AG04450 (cell line): ENCODE measurements around the gene REPS2. TPM values are rescaled to one million over a fixed set of nuclear protein-coding genes. Genes with fewer than 3 reads are reported as not detected.

Source experiments
- CTCF ChIA-PET: fragments of 300-600, 350-600 bp; formaldehyde crosslinking; extraction: SDS; loops from one replicate; lab custom pipeline; 2022; ENCODE audit warnings: antibody characterized with exemption, inconsistent platforms; lab: Charles Lee
- POLR2A ChIA-PET: fragments of 350-600 bp; formaldehyde crosslinking; extraction: SDS; loops from one replicate; lab custom pipeline; 2021; ENCODE audit warnings: antibody characterized with exemption, inconsistent platforms; lab: Yijun Ruan, JAX
- DNase-seq: peaks from one replicate; pipeline ENCODE4 v3.0.0-alpha.2; 2011; ENCODE audit warnings: low read depth, low spot score
- H3K27ac ChIP-seq: one replicate; pipeline ENCODE4 v1.5.1; 2012; ENCODE audit warnings: low read depth, low read length, control low read depth
- H3K27me3 ChIP-seq: one replicate; pipeline ENCODE4 v1.6.0; 2012; ENCODE audit warnings: low read length; ENCODE audit not compliant: control insufficient read depth, insufficient read depth
- H3K4me3 ChIP-seq: 2 replicates; pipeline ENCODE4 v1.5.1; 2011; ENCODE audit warnings: mild to moderate bottlenecking, low read depth, low read length, control low read depth
- H3K9me3 ChIP-seq: 2 replicates; pipeline ENCODE4 v1.5.1; 2012; ENCODE audit warnings: low read length; ENCODE audit not compliant: control insufficient read depth, insufficient read depth
- CTCF ChIP-seq: IDR thresholded peaks from 2 replicates; pipeline ENCODE4 v1.5.1; 2011; ENCODE audit warnings: low read depth, low read length, control low read depth, inconsistent platforms
- polyA minus RNA-seq: library from RNA; depleted of rRNA, polyadenylated mRNA; stranded (reverse); fragments of >200 nt; gene quantifications from 2 replicates; pipeline ENCODE4 v1.2.3, GENCODE V29; 2011; rRNA and poly(A)+ RNA removed
- polyA plus RNA-seq: library from polyadenylated mRNA; depleted of rRNA; stranded (reverse); fragments of >200 nt; gene quantifications from 2 replicates; pipeline ENCODE4 v1.2.3, GENCODE V29; 2011; rRNA removed

The REPS2 gene
- polyA plus RNA-seq, result 0.15 and 0.17 TPM in 2 replicates
- 0.23 and 1.4 TPM in 2 replicates for polyA minus RNA-seq

GRCh38 chrX:16946361-16946964 is at the start of gene REPS2:
Gene REPS2, plus strand, starts transcription at chrX:16946658. Its CDS starts 204 bp downstream, at chrX:16946862.
- ChIA-PET CTCF (interaction anchor here (0.6 to 0.9 kb wide), 2 partner anchors 56 to 64 kb away, joined by 3 to 7 read pairs; no protein-coding TSS in a partner anchor), POLR2A (no interaction called here)
- H3K4me3 ChIP-seq, result peak within 1 kb of the TSS; percentile 55
- no peaks in the 10 kb centered on the region for H3K9me3 ChIP-seq
- no peak within 1 kb of the TSS for H3K27ac ChIP-seq
- TF ChIP-seq CTCF, result no peak
- no peak for DNase-seq
- peaks cover 7% of the 10 kb centered on the region for H3K27me3 ChIP-seq

DNA sequence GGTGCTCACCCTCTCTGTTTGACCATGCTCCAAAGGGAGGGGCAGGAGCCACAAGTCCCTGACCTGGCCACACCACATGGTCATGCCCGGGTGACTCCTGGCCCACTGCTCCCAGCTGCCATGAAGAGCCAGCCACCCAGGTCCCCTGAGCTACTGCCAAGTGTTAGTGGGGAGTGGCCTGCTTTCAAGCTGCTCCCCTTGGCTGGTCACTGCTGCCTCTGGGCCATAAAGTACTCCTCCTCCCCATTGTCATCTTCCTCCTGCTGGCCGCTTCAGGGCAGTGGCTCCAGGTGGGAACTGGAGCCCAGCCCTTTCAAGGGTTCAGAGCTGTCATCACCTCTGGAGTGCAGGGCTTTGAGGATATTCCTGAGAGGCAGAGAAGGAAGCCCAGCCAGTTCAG is 49.0 kb upstream of the REPS2 start:
- ChIA-PET CTCF (no interaction called here), POLR2A (no interaction called here)
- DNase-seq, result no peak
- no peak for TF ChIP-seq CTCF
- Histone ChIP-seq H3K4me3 (no peak overlapping the region), H3K27me3 (no peaks in the 10 kb centered on the region), H3K27ac (no peak overlapping the region), H3K9me3 (no peaks in the 10 kb centered on the region)

DNA sequence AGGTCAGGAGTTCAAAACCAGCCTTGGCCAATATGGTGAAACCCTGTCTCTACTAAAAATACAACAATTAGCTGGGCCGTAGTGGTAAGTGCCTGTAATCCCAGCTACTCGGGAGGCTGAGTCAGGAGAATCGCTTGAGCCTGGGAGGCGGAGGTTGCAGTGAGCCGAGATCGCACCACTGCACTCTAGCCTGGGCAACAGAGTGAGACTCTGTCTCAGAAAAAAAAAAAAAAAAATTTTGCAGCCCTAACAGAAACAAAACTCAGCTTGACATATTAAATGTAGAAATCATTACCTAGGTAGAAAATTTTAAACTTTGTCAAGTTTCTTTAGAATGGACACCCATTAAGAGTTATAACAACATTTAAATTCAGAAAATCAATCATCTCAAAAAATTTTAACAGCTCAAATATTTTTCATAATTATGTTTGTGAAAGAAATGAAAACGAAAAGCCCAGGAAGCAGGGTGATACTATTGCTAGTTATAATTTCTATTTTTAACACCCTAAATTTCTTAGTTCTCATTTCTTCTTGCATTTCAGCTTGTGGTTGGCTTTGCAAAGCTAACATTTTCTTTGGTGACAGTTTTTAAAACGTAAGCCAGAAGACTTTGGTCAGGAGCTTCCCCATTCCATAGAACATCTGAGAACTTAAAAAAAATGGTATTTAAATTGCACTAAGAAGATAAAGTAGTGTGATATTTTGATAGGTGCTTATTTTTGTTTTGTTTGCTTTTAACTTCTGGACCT is 43.0 kb upstream of the REPS2 start:
- DNase-seq, result no peak
- ChIA-PET CTCF (interaction anchor here (0.5 to 0.9 kb wide), 2 partner anchors 9 to 20 kb away, joined by 3 read pairs; no protein-coding TSS in a partner anchor), POLR2A (no interaction called here)

GRCh38 chrX:16910376-16910775 is 36.1 kb upstream of the REPS2 start:
- DNase-seq, result no peak
- POLR2A ChIA-PET, result no interaction called here
- Histone ChIP-seq H3K9me3 (no peaks in the 10 kb centered on the region), H3K27me3 (no peaks in the 10 kb centered on the region), H3K27ac (no peak overlapping the region), H3K4me3 (no peak overlapping the region)
- TF ChIP-seq CTCF, result no peak
- CTCF ChIA-PET, result no interaction called here

More for the DNA sequence above, 43.0 kb upstream of the REPS2 start:
- Histone ChIP-seq H3K27me3 (no peaks in the 10 kb centered on the region), H3K27ac (no peak overlapping the region), H3K9me3 (no peaks in the 10 kb centered on the region), H3K4me3 (no peak overlapping the region)
- no peak for TF ChIP-seq CTCF

DNA sequence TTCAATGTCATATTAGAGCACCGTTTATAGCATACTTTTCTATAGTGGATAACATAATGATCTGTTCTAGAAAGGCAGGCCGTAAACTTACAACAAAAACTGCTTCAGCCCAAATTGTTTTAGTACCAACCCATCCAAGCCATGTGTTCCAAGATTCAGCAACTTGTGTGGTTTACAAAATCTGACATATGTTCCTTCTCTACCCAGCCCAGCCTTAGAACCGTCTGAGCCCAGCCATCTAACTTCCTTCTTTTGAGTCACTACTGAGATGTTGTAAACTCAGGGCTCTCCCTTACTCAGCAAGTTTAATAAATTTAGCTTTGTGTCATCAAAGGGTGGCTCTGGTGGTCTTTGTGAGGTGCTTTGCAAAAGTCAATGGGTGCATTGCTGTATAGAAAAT is 32.4 kb upstream of the REPS2 start:
- no peak for DNase-seq
- Histone ChIP-seq H3K9me3 (no peaks in the 10 kb centered on the region), H3K27me3 (no peaks in the 10 kb centered on the region), H3K4me3 (no peak overlapping the region), H3K27ac (no peak overlapping the region)
- TF ChIP-seq CTCF, result no peak
- ChIA-PET POLR2A (no interaction called here), CTCF (no interaction called here)
